Mesendoderm (in vitro differentiated cells): ENCODE results near the gene TMEM144.

ENCODE experiments used
- DNase-seq: peaks from one replicate; pipeline ENCODE4 v3.0.0; 2013
- H2AK5ac ChIP-seq: 2 replicates; pipeline ENCODE4 v1.6.1; 2013; ENCODE audit warnings: low read length, inconsistent platforms
- H2BK120ac ChIP-seq: 2 replicates; pipeline ENCODE4 v1.6.1; 2013; ENCODE audit warnings: low read depth, mild to moderate bottlenecking, low read length, moderate library complexity, mixed read lengths
- H2BK15ac ChIP-seq: replicated peaks from 2 replicates; pipeline ENCODE4 v1.6.1; 2013; ENCODE audit warnings: low read depth, mild to moderate bottlenecking, moderate library complexity
- H2BK5ac ChIP-seq: 2 replicates; pipeline ENCODE4 v1.6.1; 2013; ENCODE audit warnings: low read length, inconsistent platforms
- H3K18ac ChIP-seq: 2 replicates; pipeline ENCODE4 v1.6.1; 2013; ENCODE audit warnings: mild to moderate bottlenecking, low read length, mixed read lengths
- H3K23ac ChIP-seq: one replicate; pipeline ENCODE4 v1.6.1; 2013; ENCODE audit warnings: low read length
- H3K27ac ChIP-seq: 2 replicates; pipeline ENCODE4 v1.5.1; 2013; ENCODE audit warnings: low read depth, mild to moderate bottlenecking, inconsistent platforms, low read length, moderate library complexity
- H3K27me3 ChIP-seq: 2 replicates; pipeline ENCODE4 v1.6.1; 2013; ENCODE audit warnings: low read length, control low read depth, mild to moderate bottlenecking, inconsistent platforms; ENCODE audit not compliant: insufficient read depth, poor library complexity
- H3K36me3 ChIP-seq: 2 replicates; pipeline ENCODE4 v1.6.1; 2013; ENCODE audit warnings: low read length, inconsistent platforms; ENCODE audit not compliant: control insufficient read depth, insufficient read depth
- H3K4ac ChIP-seq: one replicate; pipeline ENCODE4 v1.6.1; 2013; ENCODE audit warnings: low read depth, mild to moderate bottlenecking, low read length, moderate library complexity
- H3K4me1 ChIP-seq: 2 replicates; pipeline ENCODE4 v1.6.1; 2013; ENCODE audit warnings: low read depth, low read length, inconsistent platforms; ENCODE audit not compliant: control insufficient read depth
- H3K4me2 ChIP-seq: 2 replicates; pipeline ENCODE4 v1.6.1; 2013; ENCODE audit warnings: low read length
- H3K4me3 ChIP-seq: 2 replicates; pipeline ENCODE4 v1.5.1; 2013; ENCODE audit warnings: mild to moderate bottlenecking, low read length
- H3K56ac ChIP-seq: one replicate; pipeline ENCODE4 v1.6.1; 2013; ENCODE audit warnings: low read length
- H3K79me1 ChIP-seq: 2 replicates; pipeline ENCODE4 v1.6.1; 2013; ENCODE audit warnings: low read length, inconsistent platforms
- H3K79me2 ChIP-seq: 2 replicates; pipeline ENCODE4 v1.6.1; 2013; ENCODE audit warnings: mild to moderate bottlenecking, low read length; ENCODE audit not compliant: control insufficient read depth, insufficient read depth
- H3K9ac ChIP-seq: 2 replicates; pipeline ENCODE4 v1.6.1; 2013; ENCODE audit warnings: low read length, inconsistent platforms
- H4K5ac ChIP-seq: one replicate; pipeline ENCODE4 v1.6.1; 2013; ENCODE audit warnings: low read length
- H4K8ac ChIP-seq: one replicate; pipeline ENCODE4 v1.6.1; 2013; ENCODE audit warnings: low read depth, mild to moderate bottlenecking, control low read depth, low read length, moderate library complexity
- WGBS: extraction: QIAGEN DNeasy Blood & Tissue Kit; methylation state at CpG from one replicate; pipeline ENCODE4 v1.1.7; 2013; ENCODE audit warnings: low lambda C conversion rate, missing lambda C conversion rate; ENCODE audit not compliant: insufficient coverage; ENCODE audit errors: extremely low coverage; 5-methylcytosine and 5-hydroxymethylcytosine counted together

TMEM144 gene

GRCh38 chr4:158229768-158230167 lies 19.5 kb downstream of the TMEM144 start:
- DNase-seq = peak; percentile 25
- Histone ChIP-seq H3K4ac (no peak overlapping the region), H3K23ac (no peak overlapping the region), H3K27ac (no peak overlapping the region), H2AK5ac (no peak overlapping the region), H3K27me3 (no peaks in the 10 kb centered on the region), H2BK120ac (no peak overlapping the region), H3K36me3 (no peaks in the 10 kb centered on the region), H3K9ac (no peak overlapping the region), H2BK15ac (no peak overlapping the region), H3K79me2 (no peaks in the 10 kb centered on the region), H3K4me3 (no peak overlapping the region), H4K5ac (no peak overlapping the region), H2BK5ac (no peak overlapping the region), H4K8ac (no peak overlapping the region), H3K18ac (no peak overlapping the region), H3K56ac (no peak overlapping the region), H3K4me2 (no peak overlapping the region), H3K4me1 (no peaks in the 10 kb centered on the region), H3K79me1 (no peaks in the 10 kb centered on the region)
- WGBS = no CpG with 5 or more reads among the region's 5 CpGs

- H2BK15ac ChIP-seq = no peak overlapping the region
- no peaks in the 10 kb centered on the region for H3K27me3 ChIP-seq
- H3K4me1 ChIP-seq = no peaks in the 10 kb centered on the region
- H3K79me2 ChIP-seq = no peaks in the 10 kb centered on the region
- no peak overlapping the region for H3K18ac ChIP-seq
- no peak overlapping the region for H3K56ac ChIP-seq
- no peak overlapping the region for H3K4me2 ChIP-seq
- H3K9ac ChIP-seq = no peak overlapping the region
- H3K23ac ChIP-seq = no peak overlapping the region
- no peak overlapping the region for H3K4ac ChIP-seq
- H4K5ac ChIP-seq = no peak overlapping the region
- no peak overlapping the region for H4K8ac ChIP-seq
- no peak overlapping the region for H2BK5ac ChIP-seq
- DNase-seq = no peak
- H3K79me1 ChIP-seq = no peaks in the 10 kb centered on the region
- H3K27ac ChIP-seq = no peak overlapping the region
- no peak overlapping the region for H2AK5ac ChIP-seq
- H3K36me3 ChIP-seq = no peaks in the 10 kb centered on the region
- WGBS = no CpG with 5 or more reads among the region's 4 CpGs
- no peak overlapping the region for H3K4me3 ChIP-seq
- H2BK120ac ChIP-seq = no peak overlapping the region
Measured at GRCh38 chr4:158234671-158235070, 24.4 kb downstream of the TMEM144 start.

GRCh38 chr4:158236304-158237030 lies 26.2 kb downstream of the TMEM144 start:
- Histone ChIP-seq H2BK5ac (no peak overlapping the region), H3K23ac (no peak overlapping the region), H3K18ac (no peak overlapping the region), H2BK15ac (no peak overlapping the region), H3K56ac (no peak overlapping the region), H3K79me2 (no peaks in the 10 kb centered on the region), H3K4me2 (no peak overlapping the region), H3K4me3 (no peak overlapping the region), H4K8ac (no peak overlapping the region), H4K5ac (no peak overlapping the region), H3K4ac (no peak overlapping the region), H3K9ac (no peak overlapping the region), H3K27ac (no peak overlapping the region), H3K36me3 (no peaks in the 10 kb centered on the region), H2BK120ac (no peak overlapping the region), H3K4me1 (no peaks in the 10 kb centered on the region), H3K27me3 (no peaks in the 10 kb centered on the region), H2AK5ac (no peak overlapping the region), H3K79me1 (no peaks in the 10 kb centered on the region)
- no CpG with 5 or more reads among the region's 9 CpGs for WGBS
- DNase-seq = no peak

- H2BK120ac ChIP-seq = no peak overlapping the region
- no peak overlapping the region for H3K4me2 ChIP-seq
- no peak overlapping the region for H2BK15ac ChIP-seq
- WGBS = no CpG with 5 or more reads among the region's 1 CpG
- no peak overlapping the region for H3K27ac ChIP-seq
- no peak overlapping the region for H4K8ac ChIP-seq
- H3K79me1 ChIP-seq = no peaks in the 10 kb centered on the region
- no peak overlapping the region for H3K4ac ChIP-seq
- no peak overlapping the region for H3K56ac ChIP-seq
- H3K79me2 ChIP-seq = no peaks in the 10 kb centered on the region
- no peak overlapping the region for H2AK5ac ChIP-seq
- H3K4me1 ChIP-seq = no peaks in the 10 kb centered on the region
- no peak overlapping the region for H3K23ac ChIP-seq
- H3K18ac ChIP-seq = no peak overlapping the region
- no peak overlapping the region for H3K4me3 ChIP-seq
- no peak overlapping the region for H4K5ac ChIP-seq
- no peaks in the 10 kb centered on the region for H3K36me3 ChIP-seq
- no peak overlapping the region for H2BK5ac ChIP-seq
- H3K27me3 ChIP-seq = no peaks in the 10 kb centered on the region
- H3K9ac ChIP-seq = no peak overlapping the region
- DNase-seq = no peak
Measured at GRCh38 chr4:158238575-158238974, 28.3 kb downstream of the TMEM144 start.

- Histone ChIP-seq H2BK15ac (no peak overlapping the region), H2AK5ac (no peak overlapping the region), H3K27me3 (no peaks in the 10 kb centered on the region)
Measured at GRCh38 chr4:158239196-158239595, 28.9 kb downstream of the TMEM144 start.

GRCh38 chr4:158243071-158243470 lies 32.8 kb downstream of the TMEM144 start:
- Histone ChIP-seq H2BK15ac (no peak overlapping the region), H3K4me2 (no peak overlapping the region)

More at GRCh38 chr4:158239196-158239595, 28.9 kb downstream of the TMEM144 start:
- no peak overlapping the region for H2BK5ac ChIP-seq
- H3K4me1 ChIP-seq = no peaks in the 10 kb centered on the region
- H3K4ac ChIP-seq = peak overlapping the region; percentile 36
- H3K4me2 ChIP-seq = no peak overlapping the region
- no peak overlapping the region for H3K23ac ChIP-seq
- no peak overlapping the region for H2BK120ac ChIP-seq
- no peak overlapping the region for H4K8ac ChIP-seq
- H3K9ac ChIP-seq = no peak overlapping the region
- no peak overlapping the region for H4K5ac ChIP-seq
- H3K4me3 ChIP-seq = no peak overlapping the region
- H3K36me3 ChIP-seq = no peaks in the 10 kb centered on the region
- H3K27ac ChIP-seq = no peak overlapping the region
- no peak for DNase-seq
- H3K79me1 ChIP-seq = no peaks in the 10 kb centered on the region
- no peaks in the 10 kb centered on the region for H3K79me2 ChIP-seq
- no CpG with 5 or more reads among the region's 2 CpGs for WGBS
- no peak overlapping the region for H3K56ac ChIP-seq
- H3K18ac ChIP-seq = no peak overlapping the region

More at GRCh38 chr4:158243071-158243470, 32.8 kb downstream of the TMEM144 start:
- Histone ChIP-seq H3K18ac (no peak overlapping the region), H2AK5ac (no peak overlapping the region), H3K56ac (no peak overlapping the region), H3K79me1 (no peaks in the 10 kb centered on the region), H3K23ac (no peak overlapping the region), H3K9ac (no peak overlapping the region), H3K4me1 (no peaks in the 10 kb centered on the region), H2BK120ac (no peak overlapping the region), H3K4ac (no peak overlapping the region), H3K36me3 (no peaks in the 10 kb centered on the region), H4K5ac (no peak overlapping the region), H4K8ac (no peak overlapping the region), H3K4me3 (no peak overlapping the region), H3K79me2 (no peaks in the 10 kb centered on the region), H3K27me3 (no peaks in the 10 kb centered on the region), H2BK5ac (no peak overlapping the region), H3K27ac (no peak overlapping the region)
- DNase-seq = no peak
